Kidney capillary endothelial cell (primary cell): ENCODE measurements around the gene DDX41.

Experiments
- DNase-seq: peaks from one replicate; pipeline ENCODE4 v3.0.0-alpha.2; 2018; ENCODE audit warnings: low spot score

Gene DDX41

GRCh38 chr5:177512736-177513380 is 3.9 kb downstream of the DDX41 start:
- DNase-seq, result no peak

GRCh38 chr5:177511796-177512675 is 4.7 kb downstream of the DDX41 start:
- no peak for DNase-seq

- DNase-seq, result no peak
Measured at GRCh38 chr5:177511181-177511580, 5.6 kb downstream of the DDX41 start.

- DNase-seq, result no peak
Measured at GRCh38 chr5:177510567-177511053, 6.2 kb downstream of the DDX41 start.

- no peak for DNase-seq
Measured at GRCh38 chr5:177509991-177510566, 6.7 kb downstream of the DDX41 start.

GRCh38 chr5:177509381-177509951 is 7.3 kb downstream of the DDX41 start, which contains the start of gene DOK3:
DOK3 (minus strand) TSS chr5:177509826; CDS start chr5:177509540, 286 bp downstream.
- no peak for DNase-seq

GRCh38 chr5:177508837-177509236 is 7.9 kb downstream of the DDX41 start:
- DNase-seq, result no peak

- no peak for DNase-seq
Measured at GRCh38 chr5:177508221-177508611, 8.5 kb downstream of the DDX41 start.

GRCh38 chr5:177507596-177508220 is 9.1 kb downstream of the DDX41 start:
- DNase-seq, result no peak

- no peak for DNase-seq
Measured at GRCh38 chr5:177507165-177507564, 9.6 kb downstream of the DDX41 start.

- no peak for DNase-seq
Measured at GRCh38 chr5:177505075-177505474, 11.7 kb downstream of the DDX41 start.

- no peak for DNase-seq
Measured at GRCh38 chr5:177504086-177505056, 12.4 kb downstream of the DDX41 start.

GRCh38 chr5:177503351-177504085 is 13.2 kb downstream of the DDX41 start:
- DNase-seq, result no peak

GRCh38 chr5:177502886-177503285 is 13.9 kb downstream of the DDX41 start:
- DNase-seq, result no peak

GRCh38 chr5:177501874-177502678 is 14.7 kb downstream of the DDX41 start:
- DNase-seq, result no peak

GRCh38 chr5:177500685-177501522 is 15.9 kb downstream of the DDX41 start:
- DNase-seq, result peak; percentile 78

- no peak for DNase-seq
Measured at GRCh38 chr5:177499842-177500241, 16.9 kb downstream of the DDX41 start.
